HUES6 (cell line): ENCODE measurements around the gene THY1.

Experiments used
- H3K27ac ChIP-seq: 2 replicates; pipeline ENCODE4 v1.7.0; 2013; ENCODE audit warnings: low read depth, mild to moderate bottlenecking, low read length, inconsistent platforms
- H3K27me3 ChIP-seq: 2 replicates; pipeline ENCODE4 v1.6.1; 2013; ENCODE audit warnings: low read length; ENCODE audit not compliant: control insufficient read depth, insufficient read depth
- H3K36me3 ChIP-seq: 2 replicates; pipeline ENCODE4 v1.6.1; 2013; ENCODE audit warnings: low read length; ENCODE audit not compliant: control insufficient read depth, insufficient read depth
- H3K4me1 ChIP-seq: 2 replicates; pipeline ENCODE4 v1.6.1; 2013; ENCODE audit warnings: low read length; ENCODE audit not compliant: control insufficient read depth, insufficient read depth
- H3K4me3 ChIP-seq: 2 replicates; pipeline ENCODE4 v1.5.1; 2013; ENCODE audit warnings: low read depth, low read length
- H3K9ac ChIP-seq: one replicate; pipeline ENCODE4 v1.6.1; 2013; ENCODE audit warnings: mild to moderate bottlenecking, low read length
- H3K9me3 ChIP-seq: 2 replicates; pipeline ENCODE4 v1.6.1; 2013; ENCODE audit warnings: low read depth, low read length; ENCODE audit not compliant: control insufficient read depth, insufficient read depth

The THY1 gene

DNA sequence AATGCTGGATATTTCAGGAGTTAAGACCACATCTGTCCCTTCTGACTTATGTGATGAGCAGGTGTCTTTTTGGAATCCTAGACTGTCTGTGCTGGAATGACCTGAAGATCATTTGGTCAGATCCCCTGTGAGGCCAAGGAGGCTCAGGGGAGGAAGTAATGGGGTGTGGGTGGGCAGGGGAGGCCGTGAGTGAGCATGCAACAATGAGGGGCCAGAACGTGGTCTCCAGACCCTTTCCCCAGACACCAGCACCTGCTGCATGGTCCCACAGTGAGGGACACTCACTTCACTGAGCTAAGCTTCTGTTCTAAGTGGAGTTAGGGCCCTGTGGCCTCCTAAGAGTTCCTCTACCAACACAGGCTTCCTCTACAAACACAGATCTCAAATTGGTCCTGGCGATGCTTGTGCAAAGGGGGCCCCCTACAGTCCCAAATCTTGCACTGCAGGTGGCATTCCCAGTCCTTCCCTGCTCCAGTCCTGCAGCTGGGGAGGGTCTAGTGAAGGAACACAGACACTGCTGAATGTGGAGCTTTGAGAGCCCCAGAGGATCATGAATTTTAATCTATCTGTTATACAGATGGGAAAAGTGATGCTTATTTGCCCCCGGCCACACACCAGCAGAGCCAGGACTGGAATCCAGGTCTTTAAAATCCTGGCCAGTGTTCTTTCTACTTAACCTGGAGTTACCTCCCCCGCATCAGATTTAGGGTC, 48.9 kb downstream of the THY1 start:
- no peaks in the 10 kb centered on the region for H3K36me3 ChIP-seq
- H3K9ac ChIP-seq = no peak overlapping the region
- H3K4me3 ChIP-seq = no peak overlapping the region
- H3K27ac ChIP-seq = no peak overlapping the region
- no peaks in the 10 kb centered on the region for H3K27me3 ChIP-seq
- H3K4me1 ChIP-seq = peaks cover 58% of the 10 kb centered on the region
- H3K9me3 ChIP-seq = no peaks in the 10 kb centered on the region

- H3K4me1 ChIP-seq = peaks cover 54% of the 10 kb centered on the region
- no peak overlapping the region for H3K9ac ChIP-seq
- no peaks in the 10 kb centered on the region for H3K36me3 ChIP-seq
- no peaks in the 10 kb centered on the region for H3K9me3 ChIP-seq
- no peak overlapping the region for H3K4me3 ChIP-seq
- H3K27ac ChIP-seq = no peak overlapping the region
- no peaks in the 10 kb centered on the region; the same call in 1 of the 2 replicates for H3K27me3 ChIP-seq
These were observed 49.7 kb downstream of the THY1 start for GRCh38 chr11:119373059-119373920.

- peaks cover 6% of the 10 kb centered on the region for H3K27me3 ChIP-seq
- peaks cover 53% of the 10 kb centered on the region for H3K4me1 ChIP-seq
- no peak overlapping the region for H3K27ac ChIP-seq
These were observed 50.5 kb downstream of the THY1 start for GRCh38 chr11:119372260-119373058.

DNA sequence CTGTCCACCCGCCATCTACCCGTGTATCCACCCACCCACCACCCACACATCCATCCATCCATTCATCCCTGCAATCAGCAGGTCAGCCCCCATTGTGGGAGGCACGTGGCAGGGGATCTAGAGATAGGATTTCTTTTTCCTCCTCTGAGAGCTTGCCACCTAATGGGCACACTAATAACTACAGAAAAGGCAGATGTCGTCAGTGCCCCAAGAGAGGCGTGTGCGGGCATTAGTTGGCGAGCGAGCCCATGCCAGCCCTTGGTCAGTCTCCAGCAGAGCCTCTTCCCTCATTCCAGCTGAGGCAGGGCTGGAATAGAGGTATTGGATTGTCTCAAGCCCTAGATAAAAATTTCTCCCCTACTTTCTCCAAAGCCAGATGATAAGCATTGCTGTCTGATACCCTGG, 51.2 kb downstream of the THY1 start:
- Histone ChIP-seq H3K4me1 (peaks cover 47% of the 10 kb centered on the region), H3K9ac (no peak overlapping the region), H3K36me3 (no peaks in the 10 kb centered on the region), H3K9me3 (no peaks in the 10 kb centered on the region), H3K4me3 (no peak overlapping the region), H3K27ac (no peak overlapping the region), H3K27me3 (peaks cover 12% of the 10 kb centered on the region)

More at GRCh38 chr11:119372260-119373058, 50.5 kb downstream of the THY1 start:
- no peak overlapping the region for H3K4me3 ChIP-seq
- no peak overlapping the region for H3K9ac ChIP-seq
- H3K9me3 ChIP-seq = no peaks in the 10 kb centered on the region
- no peaks in the 10 kb centered on the region for H3K36me3 ChIP-seq

- Histone ChIP-seq H3K9me3 (no peaks in the 10 kb centered on the region), H3K27ac (no peak overlapping the region), H3K27me3 (peaks cover 18% of the 10 kb centered on the region), H3K36me3 (no peaks in the 10 kb centered on the region), H3K4me1 (peaks cover 41% of the 10 kb centered on the region), H3K4me3 (no peak overlapping the region), H3K9ac (no peak overlapping the region)
These were observed 51.8 kb downstream of the THY1 start for GRCh38 chr11:119371067-119371601.

DNA sequence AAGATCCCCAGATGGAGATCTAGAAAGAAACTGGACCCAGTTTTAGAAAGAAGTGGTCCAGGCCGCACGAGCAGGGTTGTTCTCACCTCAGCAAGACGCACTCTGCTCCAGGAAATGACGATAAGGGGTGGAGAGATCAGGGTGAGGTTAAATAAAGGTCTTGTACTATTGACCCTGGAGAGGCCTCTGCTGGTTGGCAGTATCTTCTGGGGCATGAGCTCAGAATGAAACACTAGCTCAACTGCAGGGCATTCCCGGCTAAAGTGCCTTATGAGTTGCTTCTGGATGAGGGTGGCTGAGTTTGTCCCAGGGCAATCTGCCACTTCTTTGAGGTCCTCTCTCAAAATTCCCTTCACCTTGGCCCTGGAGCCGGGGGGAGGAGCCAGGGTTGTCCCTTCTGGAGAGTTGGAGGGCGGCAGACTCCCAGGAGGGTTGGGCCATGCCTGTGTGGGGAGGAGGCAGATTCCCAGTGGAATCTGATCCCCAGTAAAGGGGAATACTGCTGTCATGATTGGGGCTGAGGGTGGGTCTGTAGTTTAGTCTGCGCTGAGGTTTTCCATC, 52.4 kb downstream of the THY1 start:
- Histone ChIP-seq H3K27me3 (peaks cover 22% of the 10 kb centered on the region), H3K9me3 (no peaks in the 10 kb centered on the region), H3K4me1 (peaks cover 36% of the 10 kb centered on the region), H3K36me3 (no peaks in the 10 kb centered on the region), H3K27ac (no peak overlapping the region), H3K9ac (no peak overlapping the region), H3K4me3 (no peak overlapping the region)

DNA sequence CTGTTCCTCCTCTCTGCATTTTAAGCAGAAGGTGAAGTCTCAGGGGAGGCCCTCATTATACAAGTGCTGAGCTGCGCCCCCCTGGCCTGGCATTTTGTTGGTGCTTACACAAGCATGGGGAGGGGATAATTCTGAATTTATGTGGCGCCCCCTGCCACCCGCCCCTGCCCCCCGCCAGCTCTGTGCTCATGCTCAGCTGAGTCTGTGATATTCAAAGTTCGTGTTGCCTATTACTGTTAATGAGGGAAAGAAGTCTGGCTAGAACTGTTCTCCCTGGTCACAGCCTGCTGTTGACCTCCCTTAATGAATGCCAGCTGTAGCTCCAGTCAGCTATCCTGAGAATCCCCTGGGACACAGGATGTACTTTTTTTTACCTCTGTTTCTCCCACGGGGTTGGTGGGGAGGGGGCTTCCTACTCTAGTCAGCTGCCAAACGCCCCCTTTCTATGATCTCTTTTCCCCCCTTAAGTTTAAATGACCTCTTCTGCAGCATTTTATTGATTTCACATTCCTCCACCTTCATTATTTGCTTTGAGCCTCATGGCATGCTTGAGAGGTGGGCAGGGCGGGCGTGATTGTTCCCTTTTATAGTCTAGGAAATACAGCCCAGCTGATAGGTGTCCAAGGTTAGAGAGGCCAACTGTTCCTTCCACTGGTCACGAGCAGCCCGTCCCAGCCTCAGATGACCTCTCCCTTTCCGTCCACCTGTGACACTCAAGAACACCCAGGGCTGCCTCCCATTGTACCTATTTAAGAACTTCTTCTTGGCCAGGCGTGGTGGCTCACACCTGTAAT, 53.6 kb downstream of the THY1 start:
- Histone ChIP-seq H3K9me3 (no peaks in the 10 kb centered on the region), H3K4me1 (peaks cover 27% of the 10 kb centered on the region), H3K4me3 (no peak overlapping the region), H3K9ac (no peak overlapping the region), H3K27me3 (peaks cover 34% of the 10 kb centered on the region), H3K36me3 (no peaks in the 10 kb centered on the region), H3K27ac (no peak overlapping the region)

- H3K36me3 ChIP-seq = no peaks in the 10 kb centered on the region
- H3K27ac ChIP-seq = no peak overlapping the region
- no peak overlapping the region for H3K9ac ChIP-seq
- H3K27me3 ChIP-seq = peaks cover 42% of the 10 kb centered on the region
- no peak overlapping the region for H3K4me3 ChIP-seq
- peaks cover 28% of the 10 kb centered on the region for H3K4me1 ChIP-seq
- no peaks in the 10 kb centered on the region for H3K9me3 ChIP-seq
These were observed 54.6 kb downstream of the THY1 start for GRCh38 chr11:119368121-119369034.

DNA sequence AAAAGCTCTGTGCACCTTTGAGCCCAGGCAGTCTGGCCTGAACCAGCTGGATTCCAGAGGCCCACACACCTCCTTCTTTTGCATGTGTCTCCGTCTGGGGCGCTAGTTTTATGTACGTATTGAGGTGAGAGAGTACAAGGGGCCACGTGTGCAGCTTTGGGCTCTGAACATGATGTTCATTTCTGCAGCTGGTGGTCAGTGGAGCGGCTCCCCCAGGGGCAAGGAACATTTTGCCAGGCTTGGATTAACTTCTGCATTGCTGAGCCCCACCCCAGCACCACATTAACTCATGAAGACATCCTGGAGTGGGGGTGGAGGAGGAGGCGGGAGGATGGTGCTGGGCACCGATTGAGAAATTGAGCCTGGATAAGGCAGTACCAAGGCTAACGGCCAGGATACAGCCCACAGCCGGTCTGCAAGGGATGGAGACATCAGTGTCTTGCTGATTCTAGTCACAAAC, 55.3 kb downstream of the THY1 start:
- no peaks in the 10 kb centered on the region for H3K9me3 ChIP-seq
- H3K36me3 ChIP-seq = no peaks in the 10 kb centered on the region
- H3K4me1 ChIP-seq = peaks cover 30% of the 10 kb centered on the region
- no peak overlapping the region for H3K27ac ChIP-seq
- peaks cover 48% of the 10 kb centered on the region for H3K27me3 ChIP-seq
- no peak overlapping the region for H3K4me3 ChIP-seq
- no peak overlapping the region for H3K9ac ChIP-seq
